DND-41 (cell line): Measurements from ENCODE around the gene GSTM3.

Source experiments
- ATAC-seq: fragments of 200-7000 bp; cut with Tn5 transposase; 3 replicates; pipeline ENCODE4 v1.9.1; 2021; ENCODE audit warnings: low read depth; ENCODE audit not compliant: insufficient read depth
- DNase-seq: peaks from one replicate; pipeline ENCODE4 v3.0.0-alpha.2; 2020
- H2AFZ ChIP-seq: 2 replicates; pipeline ENCODE4 v1.6.0; 2012; ENCODE audit warnings: low read depth, low read length
- H3K27ac ChIP-seq: 2 replicates; pipeline ENCODE4 v1.5.1; 2012; ENCODE audit warnings: low read length, inconsistent platforms
- H3K27me3 ChIP-seq: fragments of 200-600 bp; sonication (generic); 2 replicates; pipeline ENCODE4 v1.6.0; 2012; ENCODE audit warnings: low read length, mild to moderate bottlenecking, inconsistent platforms; ENCODE audit not compliant: insufficient read depth, poor library complexity
- H3K36me3 ChIP-seq: 2 replicates; pipeline ENCODE4 v1.5.1; 2012; ENCODE audit warnings: low read length, inconsistent platforms; ENCODE audit not compliant: insufficient read depth
- H3K4me1 ChIP-seq: 2 replicates; pipeline ENCODE4 v1.5.1; 2012; ENCODE audit warnings: mild to moderate bottlenecking, low read length; ENCODE audit not compliant: insufficient read depth
- H3K4me2 ChIP-seq: 2 replicates; pipeline ENCODE4 v1.6.0; 2012; ENCODE audit warnings: mild to moderate bottlenecking, moderate library complexity, low read length, inconsistent platforms; ENCODE audit not compliant: insufficient read depth
- H3K4me3 ChIP-seq, 2 experiments: fragments of 200-600 bp in 1 of 2; shearing (Covaris generic) in 1 of 2; 2 replicates each; pipeline ENCODE4 v1.5.1; 2012 to 2016; ENCODE audit warnings: inconsistent platforms in 2 of 2, low read length in 2 of 2, mild to moderate bottlenecking in 2 of 2, low read depth in 1 of 2, moderate library complexity in 1 of 2
- H3K79me2 ChIP-seq: 2 replicates; pipeline ENCODE4 v1.6.0; 2012; ENCODE audit warnings: low read length, inconsistent platforms; ENCODE audit not compliant: insufficient read depth
- H3K9ac ChIP-seq: 2 replicates; pipeline ENCODE4 v1.6.0; 2012; ENCODE audit warnings: low read depth, mild to moderate bottlenecking, inconsistent platforms, low read length, moderate library complexity
- H3K9me3 ChIP-seq: 2 replicates; pipeline ENCODE4 v1.5.1; 2012; ENCODE audit warnings: low read length, moderate library complexity, mild to moderate bottlenecking, inconsistent platforms; ENCODE audit not compliant: insufficient read depth, severe bottlenecking
- H4K20me1 ChIP-seq: 2 replicates; pipeline ENCODE4 v1.6.0; 2012; ENCODE audit warnings: low read length; ENCODE audit not compliant: insufficient read depth
- EZH2 ChIP-seq: IDR thresholded peaks from 3 replicates; pipeline ENCODE4 v1.6.1; 2012; ENCODE audit warnings: borderline replicate concordance, low read depth, mild to moderate bottlenecking, moderate library complexity, low read length, inconsistent platforms; ENCODE audit not compliant: severe bottlenecking
- TF ChIP-seq, protein P1 (sequence below): IDR thresholded peaks from 2 replicates; pipeline ENCODE4 v1.5.1; 2012; ENCODE audit warnings: borderline replicate concordance, low read length, moderate library complexity, mild to moderate bottlenecking; ENCODE audit not compliant: poor library complexity, severe bottlenecking; ENCODE audit errors: extremely low read depth

GSTM3 gene

DNA sequence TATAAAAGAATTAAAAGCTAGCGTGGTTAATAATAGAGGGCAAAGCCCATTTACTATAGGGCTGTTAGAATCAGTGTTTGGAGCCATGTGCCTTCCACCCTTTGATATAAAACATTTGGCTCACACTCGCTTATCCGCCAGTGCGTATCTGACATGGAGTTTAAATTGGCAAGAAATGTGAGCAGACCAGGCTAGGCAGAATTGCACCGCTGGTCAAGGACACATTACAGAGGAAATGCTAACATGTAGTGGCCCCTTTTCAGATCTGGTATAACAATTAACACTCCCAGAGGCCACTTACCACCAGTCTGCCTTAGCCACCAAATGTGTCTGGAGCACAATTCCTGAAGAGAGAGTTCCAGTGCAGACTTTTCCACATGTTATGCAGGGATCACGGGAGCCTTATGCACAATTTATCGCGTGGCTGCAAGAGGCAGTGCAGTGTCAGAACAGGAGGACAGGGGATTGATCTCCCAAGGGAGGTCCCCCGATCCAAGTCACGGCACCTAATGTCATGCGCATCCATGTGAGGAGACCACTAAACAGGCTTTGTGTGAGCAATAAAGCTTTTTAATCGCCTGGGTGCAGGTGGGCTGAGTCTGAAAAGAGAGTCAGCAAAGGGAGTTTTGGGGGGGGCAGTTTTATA is 14.0 kb downstream of the GSTM3 start:
- Histone ChIP-seq H3K79me2 (no peaks in the 10 kb centered on the region), H3K27me3 (peaks cover 16% of the 10 kb centered on the region), H3K9me3 (no peaks in the 10 kb centered on the region), H3K36me3 (no peaks in the 10 kb centered on the region), H3K9ac (no peak overlapping the region), H3K4me2 (no peak overlapping the region), H3K27ac (no peak overlapping the region), H3K4me1 (no peaks in the 10 kb centered on the region), H4K20me1 (no peaks in the 10 kb centered on the region), H3K4me3 (no peak overlapping the region), H2AFZ (no peak overlapping the region)
- ATAC-seq (no peak), DNase-seq (no peak)
- no peak for TF ChIP-seq EZH2
- TF ChIP-seq, protein P1, sequence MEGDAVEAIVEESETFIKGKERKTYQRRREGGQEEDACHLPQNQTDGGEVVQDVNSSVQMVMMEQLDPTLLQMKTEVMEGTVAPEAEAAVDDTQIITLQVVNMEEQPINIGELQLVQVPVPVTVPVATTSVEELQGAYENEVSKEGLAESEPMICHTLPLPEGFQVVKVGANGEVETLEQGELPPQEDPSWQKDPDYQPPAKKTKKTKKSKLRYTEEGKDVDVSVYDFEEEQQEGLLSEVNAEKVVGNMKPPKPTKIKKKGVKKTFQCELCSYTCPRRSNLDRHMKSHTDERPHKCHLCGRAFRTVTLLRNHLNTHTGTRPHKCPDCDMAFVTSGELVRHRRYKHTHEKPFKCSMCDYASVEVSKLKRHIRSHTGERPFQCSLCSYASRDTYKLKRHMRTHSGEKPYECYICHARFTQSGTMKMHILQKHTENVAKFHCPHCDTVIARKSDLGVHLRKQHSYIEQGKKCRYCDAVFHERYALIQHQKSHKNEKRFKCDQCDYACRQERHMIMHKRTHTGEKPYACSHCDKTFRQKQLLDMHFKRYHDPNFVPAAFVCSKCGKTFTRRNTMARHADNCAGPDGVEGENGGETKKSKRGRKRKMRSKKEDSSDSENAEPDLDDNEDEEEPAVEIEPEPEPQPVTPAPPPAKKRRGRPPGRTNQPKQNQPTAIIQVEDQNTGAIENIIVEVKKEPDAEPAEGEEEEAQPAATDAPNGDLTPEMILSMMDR: no peak

DNA sequence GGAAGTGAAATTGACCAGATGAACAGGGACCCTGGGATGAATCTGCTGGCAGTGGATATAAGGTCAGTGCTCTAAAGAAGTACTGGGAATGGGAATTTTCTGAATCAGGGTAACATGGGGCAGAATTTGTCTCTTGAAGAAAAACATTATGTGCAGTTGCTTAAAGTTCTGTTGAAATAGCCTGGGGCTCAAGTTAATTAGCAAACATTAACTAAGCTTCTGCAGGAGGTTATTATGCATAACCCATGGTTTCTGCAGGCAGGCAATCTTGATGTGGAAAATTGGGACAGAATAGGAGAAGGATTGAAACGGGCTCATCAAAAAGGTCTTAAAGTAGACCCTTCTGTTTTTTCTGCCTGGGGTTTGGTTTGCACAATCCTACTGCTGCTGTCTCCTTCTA is 14.8 kb downstream of the GSTM3 start:
- ATAC-seq: no peak
- Histone ChIP-seq H3K79me2 (no peaks in the 10 kb centered on the region), H3K36me3 (no peaks in the 10 kb centered on the region), H2AFZ (no peak overlapping the region), H4K20me1 (no peaks in the 10 kb centered on the region), H3K9ac (no peak overlapping the region), H3K4me2 (no peak overlapping the region), H3K4me3 (no peak overlapping the region), H3K27ac (no peak overlapping the region), H3K27me3 (peaks cover 17% of the 10 kb centered on the region), H3K9me3 (no peaks in the 10 kb centered on the region), H3K4me1 (no peaks in the 10 kb centered on the region)
- no peak for DNase-seq
- no peak for TF ChIP-seq EZH2
- TF ChIP-seq, protein P1: no peak

DNA sequence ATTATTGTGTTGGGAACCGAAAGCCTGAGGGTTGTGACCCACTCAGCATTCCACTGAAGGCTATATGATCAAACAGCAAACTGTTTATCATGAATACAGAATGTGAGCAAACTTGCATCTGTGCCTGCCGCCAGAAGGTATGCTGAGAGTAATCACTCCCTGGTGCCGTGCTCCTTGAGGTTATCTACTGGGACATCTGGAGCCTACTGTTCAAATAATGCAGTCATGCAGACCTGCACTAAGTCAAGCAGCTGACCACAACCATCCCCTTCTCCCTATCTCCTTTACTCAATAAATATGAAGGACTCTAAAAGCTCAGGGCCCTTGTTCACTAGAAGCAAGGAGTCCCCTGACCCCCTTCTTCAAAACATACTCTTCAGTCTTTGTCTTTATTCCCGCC is 15.3 kb downstream of the GSTM3 start:
- no peaks in the 10 kb centered on the region for H3K4me1 ChIP-seq
- ATAC-seq (no peak), DNase-seq (no peak)
- H3K36me3 ChIP-seq: no peaks in the 10 kb centered on the region
- TF ChIP-seq EZH2: no peak
- TF ChIP-seq, protein P1: no peak
- no peaks in the 10 kb centered on the region for H3K79me2 ChIP-seq
- no peak overlapping the region for H3K9ac ChIP-seq
- H2AFZ ChIP-seq: no peak overlapping the region
- H4K20me1 ChIP-seq: no peaks in the 10 kb centered on the region
- no peaks in the 10 kb centered on the region for H3K9me3 ChIP-seq
- H3K4me2 ChIP-seq: no peak overlapping the region
- H3K4me3 ChIP-seq: no peak overlapping the region
- H3K27me3 ChIP-seq: peaks cover 19% of the 10 kb centered on the region
- H3K27ac ChIP-seq: no peak overlapping the region
